Measurements from ENCODE around the gene NUP93. TPM values are rescaled to one million over a fixed set of nuclear protein-coding genes. Genes with fewer than 3 reads are reported as not detected.

Gene NUP93
- polyA plus RNA-seq, 1 donor from 2014 or later: 237 TPM

DNA sequence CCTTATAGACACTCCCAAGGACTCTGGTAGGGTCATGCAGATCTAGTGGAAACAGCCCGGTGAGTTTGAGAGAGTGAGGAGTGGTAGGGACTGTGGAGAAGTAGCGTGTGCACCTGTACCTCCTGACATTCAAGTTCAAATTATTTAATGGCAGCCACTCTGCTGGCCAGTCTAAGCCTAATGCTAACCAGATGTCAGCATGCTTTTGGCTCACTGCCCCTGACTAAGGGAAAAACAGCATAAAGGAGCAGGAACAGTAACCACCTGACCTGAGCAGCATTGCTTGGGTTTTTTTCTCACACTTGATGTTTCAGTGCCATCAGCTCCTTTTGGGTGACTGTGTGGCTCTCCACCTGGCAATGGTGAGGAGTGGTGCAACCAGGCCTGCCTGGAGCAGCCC lies 111.3 kb downstream of the NUP93 start:
- Histone ChIP-seq H3K9ac (ENCODE audit: low read length) (no peak overlapping the region), H2AFZ (ENCODE audit: low read depth, low read length) (no peak overlapping the region), H3K27me3 (ENCODE audit: insufficient read depth, low read depth, low read length) (no peaks in the 10 kb centered on the region), H4K20me1 (ENCODE audit: insufficient read depth) (no peaks in the 10 kb centered on the region), H3K9me3 (ENCODE audit: low read length) (no peaks in the 10 kb centered on the region), H3K4me2 (ENCODE audit: low read length) (no peak overlapping the region), H3K36me3 (ENCODE audit: insufficient read depth, low read length) (peaks cover 39% of the 10 kb centered on the region), H3F3A (ENCODE audit: insufficient read depth, low read length, poor library complexity, severe bottlenecking) (no peaks in the 10 kb centered on the region), H3K9me2 (ENCODE audit: insufficient read depth, low read length) (no peaks in the 10 kb centered on the region), H3K27ac (ENCODE audit: low read length) (no peak overlapping the region), H3K79me2 (replicated peaks; ENCODE audit: insufficient read depth, low read length) (no peaks in the 10 kb centered on the region), H3K4me3 (ENCODE audit: low read length) (no peak overlapping the region)
- no peak for TF ChIP-seq MXI1 (conservative IDR thresholded peaks at IDR 0.05; ENCODE audit: poor library complexity, severe bottlenecking)
- no peak for TF ChIP-seq TAF1 (IDR thresholded peaks at IDR 0.05; ENCODE audit: low read depth)
- TF ChIP-seq, protein P1, sequence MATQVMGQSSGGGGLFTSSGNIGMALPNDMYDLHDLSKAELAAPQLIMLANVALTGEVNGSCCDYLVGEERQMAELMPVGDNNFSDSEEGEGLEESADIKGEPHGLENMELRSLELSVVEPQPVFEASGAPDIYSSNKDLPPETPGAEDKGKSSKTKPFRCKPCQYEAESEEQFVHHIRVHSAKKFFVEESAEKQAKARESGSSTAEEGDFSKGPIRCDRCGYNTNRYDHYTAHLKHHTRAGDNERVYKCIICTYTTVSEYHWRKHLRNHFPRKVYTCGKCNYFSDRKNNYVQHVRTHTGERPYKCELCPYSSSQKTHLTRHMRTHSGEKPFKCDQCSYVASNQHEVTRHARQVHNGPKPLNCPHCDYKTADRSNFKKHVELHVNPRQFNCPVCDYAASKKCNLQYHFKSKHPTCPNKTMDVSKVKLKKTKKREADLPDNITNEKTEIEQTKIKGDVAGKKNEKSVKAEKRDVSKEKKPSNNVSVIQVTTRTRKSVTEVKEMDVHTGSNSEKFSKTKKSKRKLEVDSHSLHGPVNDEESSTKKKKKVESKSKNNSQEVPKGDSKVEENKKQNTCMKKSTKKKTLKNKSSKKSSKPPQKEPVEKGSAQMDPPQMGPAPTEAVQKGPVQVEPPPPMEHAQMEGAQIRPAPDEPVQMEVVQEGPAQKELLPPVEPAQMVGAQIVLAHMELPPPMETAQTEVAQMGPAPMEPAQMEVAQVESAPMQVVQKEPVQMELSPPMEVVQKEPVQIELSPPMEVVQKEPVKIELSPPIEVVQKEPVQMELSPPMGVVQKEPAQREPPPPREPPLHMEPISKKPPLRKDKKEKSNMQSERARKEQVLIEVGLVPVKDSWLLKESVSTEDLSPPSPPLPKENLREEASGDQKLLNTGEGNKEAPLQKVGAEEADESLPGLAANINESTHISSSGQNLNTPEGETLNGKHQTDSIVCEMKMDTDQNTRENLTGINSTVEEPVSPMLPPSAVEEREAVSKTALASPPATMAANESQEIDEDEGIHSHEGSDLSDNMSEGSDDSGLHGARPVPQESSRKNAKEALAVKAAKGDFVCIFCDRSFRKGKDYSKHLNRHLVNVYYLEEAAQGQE (IDR thresholded peaks at IDR 0.05; ENCODE audit: borderline replicate concordance): no peak

DNA sequence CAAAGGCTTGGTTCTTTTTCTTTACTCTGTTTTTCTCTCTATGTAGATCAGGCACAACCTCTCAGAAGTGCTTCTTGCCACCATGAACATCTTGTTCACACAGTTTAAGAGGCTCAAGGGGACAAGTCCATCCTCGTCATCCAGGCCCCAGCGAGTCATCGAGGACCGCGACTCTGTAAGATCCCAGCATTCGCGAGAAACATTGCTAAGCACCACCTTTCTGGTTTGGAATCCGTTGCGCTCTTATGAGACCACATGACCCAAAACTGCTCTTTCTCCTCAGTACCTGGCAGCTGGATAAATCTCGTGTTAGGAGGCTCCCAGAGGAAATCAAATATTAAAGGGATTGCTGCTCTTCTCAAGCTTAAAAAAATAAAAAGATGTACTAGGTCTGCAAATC lies 111.7 kb downstream of the NUP93 start:
- H3K4me2 ChIP-seq (ENCODE audit: low read length): no peak overlapping the region
- peaks cover 39% of the 10 kb centered on the region for H3K36me3 ChIP-seq (ENCODE audit: insufficient read depth, low read length)
- H4K20me1 ChIP-seq (ENCODE audit: insufficient read depth): no peaks in the 10 kb centered on the region
- H3K9me3 ChIP-seq (ENCODE audit: low read length): no peaks in the 10 kb centered on the region
- H2AFZ ChIP-seq (ENCODE audit: low read depth, low read length): no peak overlapping the region
- no peak overlapping the region for H3K27ac ChIP-seq (ENCODE audit: low read length)
- H3K79me2 ChIP-seq (replicated peaks; ENCODE audit: insufficient read depth, low read length): no peaks in the 10 kb centered on the region
- H3K27me3 ChIP-seq (ENCODE audit: insufficient read depth, low read depth, low read length): no peaks in the 10 kb centered on the region
- H3F3A ChIP-seq (ENCODE audit: insufficient read depth, low read length, poor library complexity, severe bottlenecking): no peaks in the 10 kb centered on the region
- H3K9ac ChIP-seq (ENCODE audit: low read length): no peak overlapping the region
- no peak overlapping the region for H3K4me3 ChIP-seq (ENCODE audit: low read length)
- no peaks in the 10 kb centered on the region for H3K9me2 ChIP-seq (ENCODE audit: insufficient read depth, low read length)
- no peak for TF ChIP-seq TAF1 (IDR thresholded peaks at IDR 0.05; ENCODE audit: low read depth)
- no peak for TF ChIP-seq EP300 (conservative IDR thresholded peaks at IDR 0.05; ENCODE audit: poor library complexity, severe bottlenecking)
- TF ChIP-seq, protein P2, sequence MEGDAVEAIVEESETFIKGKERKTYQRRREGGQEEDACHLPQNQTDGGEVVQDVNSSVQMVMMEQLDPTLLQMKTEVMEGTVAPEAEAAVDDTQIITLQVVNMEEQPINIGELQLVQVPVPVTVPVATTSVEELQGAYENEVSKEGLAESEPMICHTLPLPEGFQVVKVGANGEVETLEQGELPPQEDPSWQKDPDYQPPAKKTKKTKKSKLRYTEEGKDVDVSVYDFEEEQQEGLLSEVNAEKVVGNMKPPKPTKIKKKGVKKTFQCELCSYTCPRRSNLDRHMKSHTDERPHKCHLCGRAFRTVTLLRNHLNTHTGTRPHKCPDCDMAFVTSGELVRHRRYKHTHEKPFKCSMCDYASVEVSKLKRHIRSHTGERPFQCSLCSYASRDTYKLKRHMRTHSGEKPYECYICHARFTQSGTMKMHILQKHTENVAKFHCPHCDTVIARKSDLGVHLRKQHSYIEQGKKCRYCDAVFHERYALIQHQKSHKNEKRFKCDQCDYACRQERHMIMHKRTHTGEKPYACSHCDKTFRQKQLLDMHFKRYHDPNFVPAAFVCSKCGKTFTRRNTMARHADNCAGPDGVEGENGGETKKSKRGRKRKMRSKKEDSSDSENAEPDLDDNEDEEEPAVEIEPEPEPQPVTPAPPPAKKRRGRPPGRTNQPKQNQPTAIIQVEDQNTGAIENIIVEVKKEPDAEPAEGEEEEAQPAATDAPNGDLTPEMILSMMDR (IDR thresholded peaks at IDR 0.05; ENCODE audit: poor library complexity, severe bottlenecking): no peak
- TF ChIP-seq, protein P1 (IDR thresholded peaks at IDR 0.05; ENCODE audit: borderline replicate concordance): no peak
- TF ChIP-seq SMC3 (conservative IDR thresholded peaks at IDR 0.05; ENCODE audit: poor library complexity): no peak
- TF ChIP-seq RAD21 (conservative IDR thresholded peaks at IDR 0.05): no peak
- no peak for TF ChIP-seq POLR2AphosphoS5 (IDR thresholded peaks at IDR 0.05)
- no peak for TF ChIP-seq MXI1 (conservative IDR thresholded peaks at IDR 0.05; ENCODE audit: poor library complexity, severe bottlenecking)
- no peak for TF ChIP-seq EZH2 (IDR thresholded peaks at IDR 0.05; ENCODE audit: borderline replicate concordance, insufficient read depth, low read length, poor library complexity, severe bottlenecking)
